Liver (tissue), 9 donors: Measurements from ENCODE around the gene IL18RAP. TPM values are rescaled to one million over a fixed set of nuclear protein-coding genes. Genes with fewer than 3 reads are reported as not detected.

Experiments used
- DNase-seq: peaks from one replicate; pipeline ENCODE4 v3.0.0-alpha.2; 2017; ENCODE audit warnings: low spot score
- H3K27ac ChIP-seq, 2 donors: one replicate each; pipeline ENCODE4 v1.7.0; 2013; ENCODE audit warnings: inconsistent platforms in 2 of 2, low read length in 2 of 2, control low read depth in 1 of 2, low read depth in 1 of 2, mild to moderate bottlenecking in 1 of 2
- H3K27me3 ChIP-seq, 4 donors: one replicate each; pipeline versions ENCODE4 v1.6.1 to v1.7.0; 2013; ENCODE audit warnings: low read length in 3 of 4, inconsistent platforms in 1 of 4, mild to moderate bottlenecking in 1 of 4, moderate library complexity in 1 of 4; ENCODE audit not compliant: control insufficient read depth in 4 of 4, insufficient read depth in 4 of 4
- H3K36me3 ChIP-seq, 4 donors: one replicate each; pipeline versions ENCODE4 v1.6.1 to v1.7.0; 2013; ENCODE audit warnings: low read length in 3 of 4, mild to moderate bottlenecking in 3 of 4, low read depth in 1 of 4, moderate library complexity in 1 of 4; ENCODE audit not compliant: control insufficient read depth in 4 of 4, insufficient read depth in 3 of 4
- H3K4me1 ChIP-seq, 4 donors: one replicate each; pipeline versions ENCODE4 v1.6.1 to v1.7.0; 2013; ENCODE audit warnings: low read length in 3 of 4, mild to moderate bottlenecking in 3 of 4, moderate library complexity in 1 of 4; ENCODE audit not compliant: control insufficient read depth in 4 of 4, insufficient read depth in 4 of 4
- H3K4me3 ChIP-seq, 3 donors: one replicate each; pipeline versions ENCODE4 v1.6.1 to v1.7.0; 2013; ENCODE audit warnings: low read length in 3 of 3, control low read depth in 1 of 3, low read depth in 1 of 3, mild to moderate bottlenecking in 1 of 3
- H3K9ac ChIP-seq, 2 donors: one replicate each; pipeline ENCODE4 v1.7.0; 2013; ENCODE audit warnings: low read length in 2 of 2, mild to moderate bottlenecking in 2 of 2, moderate library complexity in 2 of 2, control low read depth in 1 of 2, low read depth in 1 of 2
- H3K9me3 ChIP-seq, 4 donors: one replicate each; pipeline versions ENCODE4 v1.6.1 to v1.7.0; 2013; ENCODE audit warnings: low read length in 3 of 4; ENCODE audit not compliant: control insufficient read depth in 4 of 4
- ATF3 ChIP-seq: IDR thresholded peaks from 2 replicates; pipeline ENCODE4 v1.6.1; 2016; ENCODE audit warnings: antibody characterized with exemption
- CTCF ChIP-seq: fragments of 150-350 bp; IDR thresholded peaks from 2 replicates; pipeline ENCODE4 v1.5.1; 2017; ENCODE audit warnings: improper control_type of control experiment, low read depth, low read length; ENCODE audit not compliant: missing input control
- EGR1 ChIP-seq, 2 donors: IDR thresholded peaks; 2 replicates each; pipeline ENCODE4 v1.6.1; 2016 to 2018; ENCODE audit warnings: antibody characterized with exemption in 2 of 2, low read depth in 2 of 2
- FOXA1 ChIP-seq: IDR thresholded peaks from 2 replicates; pipeline ENCODE4 v1.6.1; 2016; ENCODE audit warnings: antibody characterized with exemption
- FOXA2 ChIP-seq: IDR thresholded peaks from 2 replicates; pipeline ENCODE4 v1.6.1; 2016; ENCODE audit warnings: antibody characterized with exemption
- GABPA ChIP-seq, 2 donors: IDR thresholded peaks in 1 of 2; conservative IDR thresholded peaks in 1 of 2; 2 replicates each; pipeline ENCODE4 v1.6.1; 2016; ENCODE audit warnings: antibody characterized with exemption in 2 of 2, mild to moderate bottlenecking in 1 of 2, moderate library complexity in 1 of 2
- HNF4A ChIP-seq, 2 donors: conservative IDR thresholded peaks; 2 replicates each; pipeline ENCODE4 v1.6.1; 2016; ENCODE audit warnings: antibody characterized with exemption in 2 of 2, mild to moderate bottlenecking in 2 of 2
- HNF4G ChIP-seq: IDR thresholded peaks from 2 replicates; pipeline ENCODE4 v1.6.1; 2016; ENCODE audit warnings: antibody characterized with exemption
- JUND ChIP-seq, 2 donors: IDR thresholded peaks; 2 replicates each; pipeline ENCODE4 v1.6.1; 2016; ENCODE audit warnings: antibody characterized with exemption in 2 of 2
- MAX ChIP-seq: IDR thresholded peaks from 2 replicates; pipeline ENCODE4 v1.6.1; 2016; ENCODE audit warnings: antibody characterized with exemption
- NR2F2 ChIP-seq: IDR thresholded peaks from 2 replicates; pipeline ENCODE4 v1.6.1; 2016; ENCODE audit warnings: antibody characterized with exemption
- RAD21 ChIP-seq, 2 donors: IDR thresholded peaks; 2 replicates each; pipeline ENCODE4 v1.6.1; 2016; ENCODE audit warnings: antibody characterized with exemption in 2 of 2, mild to moderate bottlenecking in 2 of 2
- REST ChIP-seq: IDR thresholded peaks from 2 replicates; pipeline ENCODE4 v1.6.1; 2016; ENCODE audit warnings: antibody characterized with exemption, mild to moderate bottlenecking
- RXRA ChIP-seq, 2 donors: IDR thresholded peaks; 2 replicates each; pipeline ENCODE4 v1.6.1; 2017 to 2018; ENCODE audit warnings: antibody characterized with exemption in 2 of 2, mild to moderate bottlenecking in 1 of 2
- SP1 ChIP-seq: IDR thresholded peaks from 2 replicates; pipeline ENCODE4 v1.6.1; 2018; ENCODE audit warnings: antibody characterized with exemption, mild to moderate bottlenecking
- TAF1 ChIP-seq: conservative IDR thresholded peaks from 2 replicates; pipeline ENCODE4 v1.6.1; 2016; ENCODE audit warnings: antibody characterized with exemption, mild to moderate bottlenecking
- YY1 ChIP-seq: IDR thresholded peaks from 2 replicates; pipeline ENCODE4 v1.6.1; 2016; ENCODE audit warnings: antibody characterized with exemption, mild to moderate bottlenecking
- ZBTB33 ChIP-seq: IDR thresholded peaks from 2 replicates; pipeline ENCODE4 v1.6.1; 2016; ENCODE audit warnings: antibody characterized with exemption
- WGBS: extraction: QIAGEN DNeasy Blood & Tissue Kit; methylation state at CpG from one replicate; pipeline ENCODE4 v1.1.7; 2013; 5-methylcytosine and 5-hydroxymethylcytosine counted together
- polyA plus RNA-seq, 2 donors: library from polyadenylated mRNA; stranded (reverse) in 1 of 2; unstranded in 1 of 2; fragments of 200-250 nt in 1 of 2; fragments of >200 nt in 1 of 2; fragmentation: Nextera tagmentation in 1 of 2; extraction: Ambion mirVana in 1 of 2; gene quantifications; one replicate each; pipeline versions ENCODE4 v1.2.1 to v1.2.3, GENCODE V29; 2013 to 2015
- total RNA-seq, 2 donors: library from RNA; depleted of rRNA; stranded (reverse); fragments of >200 nt; gene quantifications; one replicate each; pipeline ENCODE4 v1.2.3, GENCODE V29; 2014
- donor health status: healthy.
- donor health status: healthy.
- donor health status: healthy.
- donor health status: healthy.
- donor health status: healthy.

Gene IL18RAP
- total and polyA plus RNA-seq, 4 donors = 0.14 to 7.3 (median 1.4) TPM

GRCh38 chr2:102427249-102427648 is 4.3 kb downstream of the IL18RAP start:
- no peak overlapping the region for H3K9ac ChIP-seq
- no peaks in the 10 kb centered on the region for H3K27me3 ChIP-seq
- 84% methylated on average over 1 of the region's 1 CpG for WGBS
- TF ChIP-seq CTCF (no peak), NR2F2 (no peak), ZBTB33 (no peak), RAD21 (IDR thresholded peaks at IDR 0.05) (no peak), FOXA1 (no peak), HNF4A (conservative IDR thresholded peaks at IDR 0.05) (no peak), FOXA2 (no peak), REST (no peak), HNF4G (no peak), RXRA (IDR thresholded peaks at IDR 0.05) (no peak)
- H3K27ac ChIP-seq = no peak overlapping the region
- no peaks in the 10 kb centered on the region for H3K36me3 ChIP-seq
- no peaks in the 10 kb centered on the region for H3K4me1 ChIP-seq
- DNase-seq = no peak
- H3K9me3 ChIP-seq = no peaks in the 10 kb centered on the region
- no peak overlapping the region for H3K4me3 ChIP-seq

- WGBS = 65% methylated on average over 2 of the region's 2 CpGs
- Histone ChIP-seq H3K4me3 (no peak overlapping the region), H3K27ac (no peak overlapping the region), H3K36me3 (no peaks in the 10 kb centered on the region), H3K9me3 (no peaks in the 10 kb centered on the region), H3K9ac (no peak overlapping the region), H3K27me3 (no peaks in the 10 kb centered on the region), H3K4me1 (no peaks in the 10 kb centered on the region)
- TF ChIP-seq YY1 = no peak
- TF ChIP-seq GABPA (IDR thresholded peaks at IDR 0.05 in 1 of 2, conservative IDR thresholded peaks at IDR 0.05 in 1 of 2) = no peak
- no peak for TF ChIP-seq TAF1
- no peak for TF ChIP-seq FOXA2
- TF ChIP-seq HNF4A (conservative IDR thresholded peaks at IDR 0.05) = no peak
- TF ChIP-seq RAD21 (IDR thresholded peaks at IDR 0.05) = no peak
- no peak for TF ChIP-seq NR2F2
- no peak for TF ChIP-seq RXRA (IDR thresholded peaks at IDR 0.05)
- no peak for TF ChIP-seq MAX
- no peak for TF ChIP-seq SP1
- TF ChIP-seq ATF3 = no peak
- no peak for TF ChIP-seq REST
- no peak for TF ChIP-seq EGR1 (IDR thresholded peaks at IDR 0.05; ENCODE audit: low read depth in 2 of 2)
- no peak for TF ChIP-seq HNF4G
- TF ChIP-seq JUND (IDR thresholded peaks at IDR 0.05) = no peak
- DNase-seq = no peak
Measured at GRCh38 chr2:102428573-102428972, 5.6 kb downstream of the IL18RAP start.
